ENCODE results near the gene MLLT1.

Gene MLLT1

DNA sequence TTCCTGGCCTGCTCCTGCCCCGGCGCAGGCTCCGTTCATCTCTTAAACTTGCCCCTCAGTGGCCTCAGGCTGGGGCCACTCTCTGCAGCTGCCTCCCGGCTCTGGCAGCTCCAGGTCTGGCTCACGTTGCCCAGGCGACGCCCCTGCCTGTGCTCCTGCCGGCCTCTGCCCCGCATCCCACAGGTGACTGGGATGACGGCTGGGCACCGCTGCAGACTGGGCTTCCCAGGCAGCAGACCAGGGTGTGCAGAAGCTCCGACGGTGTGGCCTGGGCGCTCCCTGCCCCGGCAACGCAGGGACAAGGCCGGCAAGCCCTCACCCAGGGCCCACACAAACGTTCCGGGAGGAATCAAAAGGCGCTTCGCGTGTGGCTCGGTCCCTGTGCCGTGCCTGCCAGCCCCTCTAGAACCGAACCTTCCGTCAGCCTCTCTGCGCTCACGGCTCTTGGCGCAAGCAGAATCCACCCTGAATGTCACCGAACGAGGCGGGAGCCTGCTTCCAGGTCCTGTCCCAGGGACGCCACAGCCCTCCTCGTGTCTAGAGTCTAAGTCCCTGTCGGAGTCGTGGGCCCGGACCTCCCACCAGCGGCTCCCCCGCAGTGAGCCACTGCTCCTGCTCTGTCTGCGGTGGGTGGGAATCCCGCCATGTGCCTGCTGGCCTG is 64.8 kb downstream of the MLLT1 start:
- Histone ChIP-seq H3F3A (ENCODE audit: insufficient read depth) (no peaks in the 10 kb centered on the region), H2AFZ (ENCODE audit: low read depth, low read length, severe bottlenecking) (no peak overlapping the region), H3K9me3 (ENCODE audit: insufficient read depth, low read length) (no peaks in the 10 kb centered on the region), H3K27ac (ENCODE audit: low read depth, low read length) (no peak overlapping the region), H3K27me3 (ENCODE audit: low read length) (no peaks in the 10 kb centered on the region), H3K9ac (ENCODE audit: low read length) (no peak overlapping the region), H3K4me3 (ENCODE audit: insufficient read depth, low read length, poor library complexity, severe bottlenecking) (no peak overlapping the region), H3K4me2 (ENCODE audit: low read depth, low read length, poor library complexity, severe bottlenecking) (no peak overlapping the region), H3K9me2 (replicated peaks; ENCODE audit: insufficient read depth, low read length) (no peaks in the 10 kb centered on the region), H4K20me1 (ENCODE audit: low read depth, low read length) (no peaks in the 10 kb centered on the region), H3K36me3 (ENCODE audit: low read length) (no peaks in the 10 kb centered on the region), H3K79me2 (ENCODE audit: insufficient read depth, low read length) (no peaks in the 10 kb centered on the region)
- no peak for TF ChIP-seq EZH2phosphoT487 (conservative IDR thresholded peaks at IDR 0.05; ENCODE audit: low read length)
- TF ChIP-seq, protein P1, sequence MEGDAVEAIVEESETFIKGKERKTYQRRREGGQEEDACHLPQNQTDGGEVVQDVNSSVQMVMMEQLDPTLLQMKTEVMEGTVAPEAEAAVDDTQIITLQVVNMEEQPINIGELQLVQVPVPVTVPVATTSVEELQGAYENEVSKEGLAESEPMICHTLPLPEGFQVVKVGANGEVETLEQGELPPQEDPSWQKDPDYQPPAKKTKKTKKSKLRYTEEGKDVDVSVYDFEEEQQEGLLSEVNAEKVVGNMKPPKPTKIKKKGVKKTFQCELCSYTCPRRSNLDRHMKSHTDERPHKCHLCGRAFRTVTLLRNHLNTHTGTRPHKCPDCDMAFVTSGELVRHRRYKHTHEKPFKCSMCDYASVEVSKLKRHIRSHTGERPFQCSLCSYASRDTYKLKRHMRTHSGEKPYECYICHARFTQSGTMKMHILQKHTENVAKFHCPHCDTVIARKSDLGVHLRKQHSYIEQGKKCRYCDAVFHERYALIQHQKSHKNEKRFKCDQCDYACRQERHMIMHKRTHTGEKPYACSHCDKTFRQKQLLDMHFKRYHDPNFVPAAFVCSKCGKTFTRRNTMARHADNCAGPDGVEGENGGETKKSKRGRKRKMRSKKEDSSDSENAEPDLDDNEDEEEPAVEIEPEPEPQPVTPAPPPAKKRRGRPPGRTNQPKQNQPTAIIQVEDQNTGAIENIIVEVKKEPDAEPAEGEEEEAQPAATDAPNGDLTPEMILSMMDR (IDR thresholded peaks at IDR 0.05; ENCODE audit: insufficient read depth, low read length, poor library complexity, severe bottlenecking), result no peak

DNA sequence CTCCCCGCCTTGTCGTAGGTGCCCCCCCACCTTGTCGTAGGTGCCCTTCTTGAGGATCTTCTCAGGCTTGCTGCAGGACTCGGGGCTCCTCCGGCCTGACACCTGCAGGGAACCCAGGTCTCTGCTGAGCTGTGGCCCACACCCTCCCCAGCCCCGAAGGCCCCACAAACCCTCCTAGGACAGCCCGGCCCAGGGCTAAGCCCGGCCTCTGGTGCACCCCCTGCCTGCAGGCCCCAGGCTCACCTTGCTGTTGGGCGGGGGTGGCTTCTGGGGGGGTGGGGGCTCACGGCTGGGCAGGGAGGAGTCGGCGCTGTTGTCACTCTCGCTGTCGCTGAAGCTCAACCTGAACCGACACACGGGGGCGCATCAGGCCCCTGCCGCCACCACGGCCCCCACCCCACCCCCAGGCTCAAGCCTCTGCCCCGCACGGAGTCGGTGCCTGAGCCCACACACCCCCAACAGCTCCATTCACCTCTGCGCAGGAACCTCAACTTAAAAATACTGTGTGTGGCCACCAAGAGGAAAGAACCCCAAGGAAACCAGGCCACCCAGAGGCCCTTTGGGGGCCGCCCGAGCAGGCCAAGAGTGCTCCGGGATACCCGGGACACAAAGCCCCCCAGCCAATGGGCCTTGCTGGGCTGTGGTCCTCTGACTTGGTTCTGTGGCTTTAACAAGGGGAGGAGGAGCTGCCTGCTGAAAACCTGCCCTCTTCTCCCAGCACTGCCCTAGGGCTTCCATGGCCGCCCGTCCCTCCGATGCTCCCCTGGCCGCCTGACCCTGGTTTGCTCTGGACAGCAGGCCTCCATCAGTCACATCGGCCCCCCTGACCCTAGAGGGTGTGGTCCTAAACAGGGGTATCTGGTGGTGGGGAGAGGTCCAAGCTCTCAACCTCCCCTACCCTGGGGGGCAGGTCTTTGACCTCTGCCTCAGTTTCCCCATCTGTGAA is 65.8 kb downstream of the MLLT1 start:
- H4K20me1 ChIP-seq (ENCODE audit: low read depth, low read length), result no peaks in the 10 kb centered on the region
- no peak overlapping the region for H3K4me3 ChIP-seq (ENCODE audit: insufficient read depth, low read length, poor library complexity, severe bottlenecking)
- no peaks in the 10 kb centered on the region for H3K9me3 ChIP-seq (ENCODE audit: insufficient read depth, low read length)
- H3K4me2 ChIP-seq (ENCODE audit: low read depth, low read length, poor library complexity, severe bottlenecking), result no peak overlapping the region
- no peaks in the 10 kb centered on the region for H3K9me2 ChIP-seq (replicated peaks; ENCODE audit: insufficient read depth, low read length)
- H3K27ac ChIP-seq (ENCODE audit: low read depth, low read length), result no peak overlapping the region
- no peaks in the 10 kb centered on the region for H3K27me3 ChIP-seq (ENCODE audit: low read length)
- H3K36me3 ChIP-seq (ENCODE audit: low read length), result no peaks in the 10 kb centered on the region
- H3F3A ChIP-seq (ENCODE audit: insufficient read depth), result no peaks in the 10 kb centered on the region
- no peaks in the 10 kb centered on the region for H3K79me2 ChIP-seq (ENCODE audit: insufficient read depth, low read length)
- no peak overlapping the region for H2AFZ ChIP-seq (ENCODE audit: low read depth, low read length, severe bottlenecking)
- no peak for TF ChIP-seq EZH2phosphoT487 (conservative IDR thresholded peaks at IDR 0.05; ENCODE audit: low read length)
- TF ChIP-seq, protein P1 (IDR thresholded peaks at IDR 0.05; ENCODE audit: insufficient read depth, low read length, poor library complexity, severe bottlenecking), result no peak
- no peak overlapping the region for H3K9ac ChIP-seq (ENCODE audit: low read length)

DNA sequence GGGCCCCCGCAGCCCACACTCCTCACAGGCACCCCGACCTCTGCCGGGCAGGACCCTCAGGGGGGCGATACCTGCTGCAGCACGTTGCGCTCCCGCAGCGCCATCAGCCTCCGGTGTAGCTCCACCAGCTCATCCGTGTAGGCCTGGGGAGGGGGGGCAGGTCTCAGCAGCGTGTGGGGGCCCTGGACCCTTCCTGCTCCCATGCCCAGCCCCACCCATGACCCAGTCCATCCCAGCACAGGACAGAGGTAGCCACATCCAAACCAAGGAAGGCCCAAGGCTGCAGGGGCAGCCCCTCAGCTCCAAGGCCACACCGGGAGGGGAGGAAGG is 66.5 kb downstream of the MLLT1 start:
- Histone ChIP-seq H3K9me3 (ENCODE audit: insufficient read depth, low read length) (no peaks in the 10 kb centered on the region), H2AFZ (ENCODE audit: low read depth, low read length, severe bottlenecking) (no peak overlapping the region), H3K27me3 (ENCODE audit: low read length) (no peaks in the 10 kb centered on the region), H3K79me2 (ENCODE audit: insufficient read depth, low read length) (no peaks in the 10 kb centered on the region), H3K4me3 (ENCODE audit: insufficient read depth, low read length, poor library complexity, severe bottlenecking) (no peak overlapping the region), H4K20me1 (ENCODE audit: low read depth, low read length) (no peaks in the 10 kb centered on the region), H3K27ac (ENCODE audit: low read depth, low read length) (no peak overlapping the region), H3F3A (ENCODE audit: insufficient read depth) (no peaks in the 10 kb centered on the region), H3K36me3 (ENCODE audit: low read length) (no peaks in the 10 kb centered on the region), H3K9me2 (replicated peaks; ENCODE audit: insufficient read depth, low read length) (no peaks in the 10 kb centered on the region), H3K4me2 (ENCODE audit: low read depth, low read length, poor library complexity, severe bottlenecking) (no peak overlapping the region), H3K9ac (ENCODE audit: low read length) (no peak overlapping the region)
- TF ChIP-seq, protein P1 (IDR thresholded peaks at IDR 0.05; ENCODE audit: insufficient read depth, low read length, poor library complexity, severe bottlenecking), result no peak
- TF ChIP-seq EZH2phosphoT487 (conservative IDR thresholded peaks at IDR 0.05; ENCODE audit: low read length), result no peak
